Measurements from ENCODE around the gene FOXL3.

DNA sequence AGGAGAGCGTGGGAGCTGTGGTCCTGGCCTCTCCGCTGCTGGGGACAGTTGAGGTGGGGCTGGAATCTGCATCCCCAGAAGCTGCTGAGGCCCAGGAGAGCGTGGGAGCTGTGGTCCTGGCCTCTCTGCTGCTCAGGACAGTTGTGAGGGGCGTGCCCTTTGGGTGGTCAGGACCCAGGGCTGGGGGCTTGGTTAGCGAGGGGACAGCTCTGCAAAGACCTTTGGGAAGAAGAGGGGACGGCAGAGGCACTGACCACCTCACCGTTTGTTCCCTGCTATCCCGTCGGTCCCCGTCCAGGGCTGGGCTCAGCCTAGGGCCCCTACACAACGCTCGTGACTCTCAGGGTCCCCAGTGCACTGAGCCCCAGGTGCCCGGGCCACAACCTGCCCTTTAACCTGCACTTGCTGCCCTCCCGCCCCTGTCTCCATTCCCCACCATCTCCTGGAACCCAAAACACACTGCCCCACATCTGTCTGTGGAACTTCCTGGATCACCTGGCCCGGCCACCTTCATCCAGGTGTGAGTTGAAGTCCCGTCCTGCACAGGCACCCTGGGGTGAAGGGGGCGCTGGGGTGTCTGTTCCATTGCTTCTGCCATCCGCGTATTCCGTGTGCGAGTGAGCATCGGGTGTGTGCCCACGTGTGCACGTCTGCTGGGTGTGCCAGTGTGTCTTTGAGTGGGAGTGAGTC, 14.1 kb downstream of the FOXL3 start:
- TF ChIP-seq, protein P1, sequence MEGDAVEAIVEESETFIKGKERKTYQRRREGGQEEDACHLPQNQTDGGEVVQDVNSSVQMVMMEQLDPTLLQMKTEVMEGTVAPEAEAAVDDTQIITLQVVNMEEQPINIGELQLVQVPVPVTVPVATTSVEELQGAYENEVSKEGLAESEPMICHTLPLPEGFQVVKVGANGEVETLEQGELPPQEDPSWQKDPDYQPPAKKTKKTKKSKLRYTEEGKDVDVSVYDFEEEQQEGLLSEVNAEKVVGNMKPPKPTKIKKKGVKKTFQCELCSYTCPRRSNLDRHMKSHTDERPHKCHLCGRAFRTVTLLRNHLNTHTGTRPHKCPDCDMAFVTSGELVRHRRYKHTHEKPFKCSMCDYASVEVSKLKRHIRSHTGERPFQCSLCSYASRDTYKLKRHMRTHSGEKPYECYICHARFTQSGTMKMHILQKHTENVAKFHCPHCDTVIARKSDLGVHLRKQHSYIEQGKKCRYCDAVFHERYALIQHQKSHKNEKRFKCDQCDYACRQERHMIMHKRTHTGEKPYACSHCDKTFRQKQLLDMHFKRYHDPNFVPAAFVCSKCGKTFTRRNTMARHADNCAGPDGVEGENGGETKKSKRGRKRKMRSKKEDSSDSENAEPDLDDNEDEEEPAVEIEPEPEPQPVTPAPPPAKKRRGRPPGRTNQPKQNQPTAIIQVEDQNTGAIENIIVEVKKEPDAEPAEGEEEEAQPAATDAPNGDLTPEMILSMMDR (IDR thresholded peaks at IDR 0.05 in 4 of 5, conservative IDR thresholded peaks at IDR 0.05 in 1 of 5): no peak
- no peak for TF ChIP-seq POLR2A (IDR thresholded peaks at IDR 0.05)
